Measurements from ENCODE around the gene RASGRP4.
A peak's percentile ranks its signal among the peaks of the same experiment; 100 is the strongest.
"Not testable (repeated sequence)": the region's sequence is repeated elsewhere in the genome, so short reads cannot be mapped to it uniquely, and the experiment has no call there.

Gene RASGRP4

DNA sequence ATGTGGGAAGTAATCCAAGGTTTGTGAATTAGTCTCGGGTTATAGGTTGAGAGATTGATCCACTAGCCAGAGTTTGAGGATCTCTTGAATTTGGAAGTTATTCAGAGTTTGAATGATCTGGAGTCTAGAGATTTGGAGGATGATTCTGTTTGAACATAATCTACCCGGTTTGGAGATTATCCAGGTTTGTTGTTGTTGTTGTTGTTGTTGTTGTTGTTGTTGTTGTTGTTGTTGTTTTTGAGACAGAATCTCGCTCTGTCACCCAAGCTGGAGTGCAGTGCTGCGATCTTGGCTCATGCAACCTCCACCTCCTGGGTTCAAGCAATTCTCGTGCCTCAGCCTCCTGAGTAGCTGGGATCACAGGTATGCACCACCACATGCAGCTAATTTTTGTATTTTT, 14.1 kb downstream of the RASGRP4 start:
- H3K27ac Mint-ChIP-seq; H3K9me3 Mint-ChIP-seq (ENCODE audit: low read depth); H3K4me1 Mint-ChIP-seq (ENCODE audit: low read depth); H3K4me3 Mint-ChIP-seq; H3K36me3 Mint-ChIP-seq; H3K27me3 Mint-ChIP-seq: not testable (repeated sequence)

DNA sequence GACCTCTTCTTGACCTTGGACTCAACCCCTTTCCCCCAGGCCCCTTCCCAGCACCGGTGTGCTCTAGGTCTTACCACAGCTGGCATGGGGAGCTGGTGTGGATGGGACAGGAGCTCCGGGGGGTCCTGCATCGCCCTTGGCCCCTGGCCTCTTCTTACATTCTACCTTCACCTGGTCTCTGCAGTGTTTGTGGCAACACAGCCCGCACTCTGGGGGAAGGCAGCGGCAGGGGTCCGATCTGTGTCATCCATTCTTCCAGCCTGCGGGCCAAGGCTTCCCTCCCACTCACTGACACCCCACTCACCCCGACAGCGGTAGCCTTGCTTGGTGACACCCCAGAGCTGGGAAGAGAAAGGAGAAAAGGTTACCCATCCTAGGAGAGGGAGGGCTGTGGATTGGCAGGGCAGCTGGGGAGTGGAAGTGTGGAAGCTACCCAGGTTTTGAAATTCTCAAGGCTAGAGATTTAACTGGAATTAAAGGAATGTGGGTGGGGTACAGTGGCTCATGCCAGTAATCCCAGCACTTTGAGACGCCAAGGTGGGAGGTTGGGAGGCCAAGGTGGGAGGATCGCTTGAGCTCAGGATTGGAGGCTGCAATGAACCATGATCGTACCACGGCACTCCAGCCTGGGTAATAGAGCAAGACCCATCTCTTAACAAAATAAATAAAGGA, 14.8 kb downstream of the RASGRP4 start:
- no peak overlapping the region for H3K4me3 Mint-ChIP-seq
- no peaks in the 10 kb centered on the region for H3K36me3 Mint-ChIP-seq
- no peaks in the 10 kb centered on the region for H3K9me3 Mint-ChIP-seq (ENCODE audit: low read depth)
- no peaks in the 10 kb centered on the region for H3K27me3 Mint-ChIP-seq
- H3K4me1 Mint-ChIP-seq (ENCODE audit: low read depth): no peaks in the 10 kb centered on the region
- no peak overlapping the region for H3K27ac Mint-ChIP-seq

DNA sequence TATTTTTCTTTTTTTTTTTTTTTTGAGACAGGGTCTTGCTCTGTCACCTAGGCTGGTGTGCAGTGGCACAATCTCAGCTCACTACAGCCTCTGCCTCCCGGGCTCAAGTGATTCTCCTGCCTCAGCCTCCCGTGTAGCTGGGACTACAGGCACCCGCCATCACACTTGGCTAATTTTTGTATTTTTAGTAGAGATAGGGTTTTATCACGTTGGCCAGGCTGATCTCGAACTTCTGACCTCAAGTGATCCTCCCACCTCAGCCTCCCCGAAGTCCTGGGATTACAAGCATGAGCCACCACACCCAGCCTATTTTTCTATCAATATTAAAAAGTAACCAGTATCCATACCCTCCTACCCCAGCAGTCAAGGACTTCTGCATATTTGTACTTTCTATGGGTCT, 15.6 kb downstream of the RASGRP4 start:
- H3K27ac Mint-ChIP-seq; H3K9me3 Mint-ChIP-seq (ENCODE audit: low read depth); H3K27me3 Mint-ChIP-seq; H3K4me1 Mint-ChIP-seq (ENCODE audit: low read depth); H3K4me3 Mint-ChIP-seq; H3K36me3 Mint-ChIP-seq: not testable (repeated sequence)

DNA sequence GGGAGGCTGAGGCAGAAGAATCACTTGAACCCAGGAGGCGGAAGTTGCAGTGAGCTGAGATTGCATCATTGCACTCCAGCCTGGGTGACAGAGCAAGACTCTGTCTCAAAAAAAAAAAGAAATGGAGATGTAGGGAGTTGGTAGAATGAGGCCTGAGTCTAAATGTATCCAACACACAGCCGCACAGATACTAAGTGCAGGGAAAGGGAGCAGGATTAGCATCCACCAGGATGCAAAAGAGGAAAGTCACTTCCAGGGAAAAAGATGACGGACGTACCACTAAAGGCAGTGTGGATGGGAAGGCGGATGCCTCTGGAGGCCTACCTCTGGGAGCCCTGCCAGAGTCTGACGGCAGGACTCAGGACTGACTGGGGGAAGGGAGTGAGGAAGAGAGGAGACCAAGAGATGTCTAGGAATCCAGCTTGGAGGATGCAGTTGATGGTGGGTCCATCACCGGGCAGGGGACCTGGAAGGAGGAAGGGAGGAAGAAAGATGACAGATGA, 16.3 kb downstream of the RASGRP4 start:
- H3K27ac Mint-ChIP-seq: no peak overlapping the region
- no peaks in the 10 kb centered on the region for H3K9me3 Mint-ChIP-seq (ENCODE audit: low read depth)
- peaks cover 3% of the 10 kb centered on the region for H3K4me1 Mint-ChIP-seq (ENCODE audit: low read depth)
- no peaks in the 10 kb centered on the region for H3K36me3 Mint-ChIP-seq
- no peaks in the 10 kb centered on the region for H3K27me3 Mint-ChIP-seq
- no peak overlapping the region for H3K4me3 Mint-ChIP-seq

DNA sequence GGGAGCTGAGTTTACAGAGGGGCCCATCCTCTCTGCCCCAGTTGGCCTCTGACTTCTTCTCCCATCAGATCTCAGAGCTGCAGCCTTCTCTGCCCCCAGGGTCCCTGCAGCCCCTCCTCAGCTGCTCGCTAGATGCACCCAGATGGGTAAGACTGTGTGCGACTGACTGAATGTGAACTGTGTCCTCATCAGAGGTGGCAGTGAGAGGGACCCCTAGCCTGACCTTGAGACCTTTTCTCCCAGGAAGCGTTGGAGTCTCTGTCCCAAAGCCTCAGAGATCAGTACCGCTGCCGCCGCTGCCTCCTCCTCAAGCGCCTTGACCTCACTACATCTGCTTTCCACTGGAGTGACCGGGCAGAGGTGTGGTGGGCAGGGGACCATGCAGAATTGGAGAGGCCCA, 20.7 kb downstream of the RASGRP4 start:
- Mint-ChIP-seq H3K4me1 (ENCODE audit: low read depth) (peaks cover 3% of the 10 kb centered on the region), H3K36me3 (no peaks in the 10 kb centered on the region), H3K9me3 (ENCODE audit: low read depth) (no peaks in the 10 kb centered on the region), H3K27me3 (peaks cover under 1% of the 10 kb centered on the region), H3K4me3 (peak overlapping the region; percentile 46), H3K27ac (no peak overlapping the region)

DNA sequence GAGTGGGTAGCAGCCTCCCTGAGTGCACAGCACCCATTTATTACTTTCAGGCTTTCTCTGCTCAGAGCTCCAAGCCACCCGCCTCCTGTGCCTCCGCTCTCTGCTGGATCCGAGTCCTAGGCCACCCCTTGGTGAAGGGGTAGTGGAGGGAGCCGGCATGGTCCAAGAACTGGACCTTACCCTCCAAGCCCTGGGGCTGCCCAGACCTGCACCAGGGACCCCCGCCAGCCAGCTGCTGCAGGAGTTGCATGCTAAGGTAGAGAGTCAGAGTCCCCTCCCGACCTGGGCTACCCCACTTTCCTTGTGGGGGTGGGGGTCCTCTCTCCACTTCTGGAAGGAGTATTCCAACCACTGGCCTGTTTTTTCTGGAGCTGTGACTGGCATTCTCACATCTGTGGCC, 21.2 kb downstream of the RASGRP4 start:
- Mint-ChIP-seq H3K36me3 (no peaks in the 10 kb centered on the region), H3K27me3 (peaks cover 2% of the 10 kb centered on the region), H3K4me1 (ENCODE audit: low read depth) (peaks cover 3% of the 10 kb centered on the region), H3K27ac (no peak overlapping the region), H3K4me3 (peak overlapping the region; percentile 89), H3K9me3 (ENCODE audit: low read depth) (no peaks in the 10 kb centered on the region)

DNA sequence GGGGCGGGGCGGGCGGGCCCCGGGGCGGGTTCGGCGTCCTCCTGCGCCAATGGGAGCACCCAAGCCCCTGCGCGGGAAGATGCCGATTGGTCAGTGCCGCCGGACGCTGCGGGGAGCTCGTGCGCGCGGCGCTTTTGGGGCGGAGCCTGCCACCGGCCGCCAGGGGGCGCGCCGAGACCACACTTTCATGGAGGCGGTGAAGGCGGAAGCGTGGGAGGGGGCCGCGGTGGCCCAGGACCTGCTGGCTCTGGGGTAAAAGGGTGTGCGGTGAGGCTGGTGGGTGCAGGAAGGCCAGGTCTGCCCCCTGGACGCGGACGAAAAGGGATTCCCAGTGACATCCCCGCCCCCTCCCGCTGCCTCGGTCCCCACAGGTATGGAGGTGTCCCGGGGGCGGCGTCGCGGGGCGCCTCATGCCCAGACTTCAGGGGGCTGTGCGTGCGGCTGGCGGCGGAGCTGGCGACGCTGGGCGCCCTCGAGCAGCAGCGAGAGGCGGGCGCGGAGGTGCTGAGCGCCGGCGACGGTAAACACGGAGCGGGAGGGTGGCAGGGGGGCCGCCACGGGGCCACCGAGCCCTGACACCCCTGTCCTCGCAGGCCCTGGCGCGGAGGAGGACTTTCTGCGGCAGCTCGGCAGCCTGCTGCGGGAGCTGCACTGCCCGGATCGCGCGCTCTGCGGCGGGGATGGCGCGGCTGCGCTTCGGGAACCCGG, 22.9 kb downstream of the RASGRP4 start, which contains the start of gene FAM98C:
Gene FAM98C (plus strand): TSS at position 127 of the 708 bp plus-strand sequence. CDS start 61 bp downstream, at position 188.
- Mint-ChIP-seq H3K9me3 (ENCODE audit: low read depth) (no peaks in the 10 kb centered on the region), H3K4me3 (peak within 1 kb of the TSS; percentile 89), H3K27ac (peak within 1 kb of the TSS; percentile 86), H3K4me1 (ENCODE audit: low read depth) (peaks cover 3% of the 10 kb centered on the region), H3K27me3 (peaks cover 2% of the 10 kb centered on the region), H3K36me3 (no peaks in the 10 kb centered on the region)

DNA sequence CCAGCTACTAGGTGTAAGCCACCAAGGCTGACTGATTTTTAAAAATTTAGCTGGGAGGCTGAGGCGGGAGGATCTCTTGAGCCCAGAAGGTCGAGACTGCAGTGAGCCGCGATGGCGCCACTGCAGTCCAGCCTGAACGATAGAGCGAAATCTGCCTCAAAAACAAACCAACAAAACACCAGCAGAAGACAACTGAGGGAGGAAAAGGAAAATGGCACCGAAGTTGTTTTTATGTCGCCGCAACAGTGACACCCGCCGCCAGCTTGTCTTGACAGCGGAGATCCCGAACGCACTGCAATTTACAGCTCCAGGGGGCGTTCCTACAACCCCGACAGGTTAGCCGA, 23.4 kb downstream of the RASGRP4 start:
- H3K4me3 Mint-ChIP-seq: peak overlapping the region; percentile 89
- peaks cover 2% of the 10 kb centered on the region for H3K27me3 Mint-ChIP-seq
- no peaks in the 10 kb centered on the region for H3K9me3 Mint-ChIP-seq (ENCODE audit: low read depth)
- H3K36me3 Mint-ChIP-seq: no peaks in the 10 kb centered on the region
- peaks cover 3% of the 10 kb centered on the region for H3K4me1 Mint-ChIP-seq (ENCODE audit: low read depth)
- peak overlapping the region; percentile 41 for H3K27ac Mint-ChIP-seq

DNA sequence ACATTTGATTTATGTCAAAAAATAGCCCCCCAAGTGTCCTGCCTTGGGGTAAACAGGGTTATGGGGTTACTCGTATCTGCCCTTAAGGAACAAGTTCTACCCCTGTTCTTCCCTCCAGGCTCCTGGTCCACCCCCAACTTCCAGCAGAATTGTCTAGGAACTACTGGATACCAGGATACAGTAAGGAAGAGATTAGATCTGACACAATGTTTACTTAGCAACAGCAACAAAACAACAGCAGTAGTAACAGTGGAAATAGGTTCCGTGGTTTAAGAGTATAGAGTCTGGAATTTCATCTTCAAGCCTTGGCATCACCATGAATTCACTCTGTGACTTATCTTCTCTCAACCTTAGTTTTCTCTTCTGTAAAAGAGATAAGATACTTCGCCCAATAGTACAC, 24.9 kb downstream of the RASGRP4 start:
- Mint-ChIP-seq H3K9me3 (ENCODE audit: low read depth) (no peaks in the 10 kb centered on the region), H3K36me3 (no peaks in the 10 kb centered on the region), H3K27me3 (peaks cover 2% of the 10 kb centered on the region), H3K4me3 (no peak overlapping the region), H3K4me1 (ENCODE audit: low read depth) (peaks cover 9% of the 10 kb centered on the region), H3K27ac (no peak overlapping the region)

DNA sequence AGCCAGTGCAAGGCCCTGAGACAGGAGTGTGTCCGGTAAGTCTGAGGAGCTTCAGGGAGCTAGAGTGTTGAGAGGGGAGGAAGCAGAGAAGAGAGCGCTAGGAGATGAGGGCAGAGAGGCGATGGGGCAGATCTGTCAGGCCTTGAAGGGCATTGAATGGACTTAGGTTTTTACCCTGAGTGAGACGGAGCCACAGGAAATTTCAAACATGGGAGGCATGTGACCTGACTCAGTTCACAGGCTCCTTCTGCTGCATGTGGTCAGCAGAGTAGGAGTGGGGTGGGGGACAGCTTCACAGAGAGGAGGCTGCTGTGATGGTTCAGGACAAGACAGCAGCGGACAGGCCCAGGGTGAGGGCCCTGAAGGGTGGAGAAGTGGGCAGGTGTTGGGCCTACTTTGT, 25.7 kb downstream of the RASGRP4 start:
- H3K27me3 Mint-ChIP-seq: peaks cover 2% of the 10 kb centered on the region
- peaks cover 8% of the 10 kb centered on the region for H3K4me1 Mint-ChIP-seq (ENCODE audit: low read depth)
- no peaks in the 10 kb centered on the region for H3K36me3 Mint-ChIP-seq
- no peak overlapping the region for H3K4me3 Mint-ChIP-seq
- H3K9me3 Mint-ChIP-seq (ENCODE audit: low read depth): no peaks in the 10 kb centered on the region
- H3K27ac Mint-ChIP-seq: no peak overlapping the region

DNA sequence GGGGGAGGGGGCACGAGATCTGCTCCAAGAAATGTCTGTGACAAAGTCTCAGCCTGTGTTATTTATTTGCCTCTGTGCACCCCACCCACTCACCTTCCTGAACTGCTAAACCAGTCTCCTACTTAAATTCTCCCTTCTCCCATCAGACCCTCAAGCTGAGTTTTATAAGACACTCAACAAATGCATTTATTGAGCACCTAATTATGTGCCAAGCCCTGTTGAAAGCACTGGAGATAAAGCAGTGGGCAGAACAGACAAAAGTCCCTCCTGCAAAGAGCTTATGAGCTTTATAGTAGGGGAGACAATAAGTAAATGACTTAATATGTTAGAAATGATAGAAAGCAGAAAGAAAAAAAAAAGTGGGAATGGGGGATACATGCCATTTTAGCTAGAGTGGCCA, 26.5 kb downstream of the RASGRP4 start:
- H3K27me3 Mint-ChIP-seq: peaks cover 2% of the 10 kb centered on the region
- H3K9me3 Mint-ChIP-seq (ENCODE audit: low read depth): no peaks in the 10 kb centered on the region
- H3K27ac Mint-ChIP-seq: no peak overlapping the region
- no peak overlapping the region for H3K4me3 Mint-ChIP-seq
- peaks cover 11% of the 10 kb centered on the region for H3K4me1 Mint-ChIP-seq (ENCODE audit: low read depth)
- no peaks in the 10 kb centered on the region for H3K36me3 Mint-ChIP-seq

DNA sequence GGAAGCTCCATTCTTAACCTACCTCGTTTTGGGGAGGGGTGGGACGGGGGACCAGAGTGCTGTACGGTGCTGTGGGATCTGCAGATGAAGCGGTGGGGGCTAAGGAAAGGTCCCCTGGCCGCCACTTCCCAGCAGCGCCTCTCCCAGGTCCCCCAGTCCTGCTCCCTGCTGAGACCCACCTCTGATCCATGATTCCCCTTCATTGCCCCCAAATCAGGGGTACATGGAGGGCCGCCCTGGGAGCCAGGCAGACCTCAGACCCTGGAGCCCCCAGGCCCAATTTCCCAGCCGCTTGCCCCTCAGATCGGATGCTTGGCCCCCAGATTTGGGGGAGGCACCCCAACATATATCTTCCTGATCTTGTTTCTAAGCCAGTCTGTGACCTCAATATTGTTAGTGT, 26.9 kb downstream of the RASGRP4 start:
- Mint-ChIP-seq H3K36me3 (no peaks in the 10 kb centered on the region), H3K27ac (no peak overlapping the region), H3K4me1 (ENCODE audit: low read depth) (peaks cover 14% of the 10 kb centered on the region), H3K9me3 (ENCODE audit: low read depth) (no peaks in the 10 kb centered on the region), H3K4me3 (no peak overlapping the region), H3K27me3 (peaks cover 2% of the 10 kb centered on the region)

DNA sequence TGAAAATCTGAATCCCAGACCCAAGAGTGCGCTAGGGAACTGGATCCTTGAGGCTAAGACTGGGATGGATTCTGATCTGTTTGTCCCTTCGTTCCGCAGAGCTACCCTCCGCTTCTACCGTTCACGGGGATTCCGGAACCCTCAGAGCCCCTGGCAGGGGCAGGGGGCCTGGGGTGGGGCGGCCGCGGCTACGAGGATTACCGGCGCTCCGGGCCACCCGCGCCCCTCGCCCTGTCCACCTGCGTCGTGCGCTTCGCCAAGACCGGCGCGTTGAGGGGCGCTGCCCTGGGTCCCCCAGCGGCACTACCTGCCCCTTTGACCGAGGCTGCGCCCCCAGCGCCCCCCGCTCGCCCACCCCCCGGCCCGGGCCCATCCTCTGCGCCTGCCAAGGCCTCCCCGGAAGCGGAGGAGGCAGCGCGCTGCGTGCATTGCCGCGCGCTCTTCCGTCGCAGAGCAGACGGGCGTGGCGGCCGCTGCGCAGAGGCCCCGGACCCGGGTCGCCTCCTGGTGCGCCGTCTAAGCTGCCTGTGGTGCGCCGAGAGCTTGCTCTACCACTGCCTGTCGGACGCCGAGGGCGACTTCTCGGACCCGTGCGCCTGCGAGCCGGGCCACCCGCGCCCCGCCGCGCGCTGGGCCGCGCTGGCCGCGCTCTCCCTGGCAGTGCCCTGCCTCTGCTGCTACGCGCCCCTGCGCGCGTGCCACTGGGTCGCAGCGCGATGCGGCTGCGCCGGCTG, 30.5 kb downstream of the RASGRP4 start:
- peak overlapping the region; percentile 34 for H3K27ac Mint-ChIP-seq
- H3K36me3 Mint-ChIP-seq: no peaks in the 10 kb centered on the region

DNA sequence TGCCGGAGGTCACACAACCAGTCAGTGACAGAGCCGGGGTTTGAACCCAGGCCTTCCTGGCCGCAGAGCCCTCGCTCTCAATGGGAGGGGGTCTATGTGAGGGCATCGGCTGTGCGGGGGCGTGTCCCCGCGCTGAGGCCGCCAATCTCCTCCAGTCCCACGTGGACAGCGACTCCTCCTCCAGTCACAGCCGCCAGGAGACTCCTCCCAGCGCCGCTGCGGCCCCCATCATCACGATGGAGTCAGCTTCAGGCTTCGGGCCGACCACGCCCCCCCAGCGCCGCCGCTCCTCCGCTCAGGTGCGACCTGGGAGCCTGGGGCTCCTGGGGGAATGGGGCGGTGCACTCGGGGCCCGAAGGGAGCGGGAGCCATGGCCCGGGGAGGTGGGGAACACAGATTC, 31.5 kb downstream of the RASGRP4 start:
- H3K4me1 Mint-ChIP-seq (ENCODE audit: low read depth): peaks cover 18% of the 10 kb centered on the region
- H3K4me3 Mint-ChIP-seq: peak overlapping the region; percentile 82
- H3K27me3 Mint-ChIP-seq: no peaks in the 10 kb centered on the region
- peak overlapping the region; percentile 34 for H3K27ac Mint-ChIP-seq
- H3K36me3 Mint-ChIP-seq: no peaks in the 10 kb centered on the region
- H3K9me3 Mint-ChIP-seq (ENCODE audit: low read depth): no peaks in the 10 kb centered on the region

More for the DNA sequence above, 30.5 kb downstream of the RASGRP4 start:
- peaks cover 15% of the 10 kb centered on the region for H3K4me1 Mint-ChIP-seq (ENCODE audit: low read depth)
- peak overlapping the region; percentile 79 for H3K4me3 Mint-ChIP-seq
- H3K9me3 Mint-ChIP-seq (ENCODE audit: low read depth): no peaks in the 10 kb centered on the region
- peaks cover 2% of the 10 kb centered on the region for H3K27me3 Mint-ChIP-seq

DNA sequence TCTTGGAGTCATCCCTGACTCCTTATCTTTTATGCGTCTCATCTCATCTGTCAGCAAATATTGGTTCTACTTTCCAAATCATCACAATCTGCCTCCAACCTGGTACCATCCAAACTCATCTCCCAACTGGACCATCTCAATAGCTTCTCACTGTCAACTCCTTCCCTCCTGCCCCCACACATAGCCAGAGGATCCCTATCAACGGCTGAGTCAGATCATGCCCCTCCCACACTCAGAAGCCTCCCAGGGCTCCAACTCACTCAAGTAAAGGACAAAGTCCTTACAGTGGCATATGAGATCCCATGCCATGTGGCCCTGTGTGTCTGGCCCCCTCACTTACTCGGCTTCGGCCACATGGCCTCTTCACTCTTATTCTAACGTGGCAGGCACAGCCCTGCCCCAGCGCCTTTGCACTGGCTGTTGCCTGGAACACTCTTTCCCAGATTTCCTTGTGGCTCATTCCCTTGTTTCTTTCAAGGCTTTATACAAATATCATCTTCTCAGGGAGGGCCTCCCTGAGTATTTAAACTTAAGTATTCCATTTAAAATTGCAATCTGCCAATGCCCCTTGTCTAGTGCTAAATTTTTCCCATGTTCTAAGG, 33.2 kb downstream of the RASGRP4 start:
- no peak overlapping the region for H3K27ac Mint-ChIP-seq
- H3K9me3 Mint-ChIP-seq (ENCODE audit: low read depth): no peaks in the 10 kb centered on the region
- peaks cover 25% of the 10 kb centered on the region for H3K4me1 Mint-ChIP-seq (ENCODE audit: low read depth)
- no peaks in the 10 kb centered on the region for H3K36me3 Mint-ChIP-seq
- no peak overlapping the region for H3K4me3 Mint-ChIP-seq
- H3K27me3 Mint-ChIP-seq: no peaks in the 10 kb centered on the region

All from activated naive CD8-positive, alpha-beta T cell (primary cell).